Transverse colon (tissue), 4 donors: ENCODE measurements around the gene CEP95.

Experiments
- CTCF ChIP-seq, 5 experiments: fragments of 200-600 bp in 3 of 5; fragments of 450-650 bp in 2 of 5; sonication (generic) in 3 of 5; IDR thresholded peaks; 1 replicate in 2 of 5; 2 replicates in 3 of 5; pipeline ENCODE4 v1.5.1; 2016 to 2017; ENCODE audit warnings: antibody characterized with exemption in 5 of 5, inconsistent platforms in 3 of 5, mild to moderate bottlenecking in 2 of 5, moderate library complexity in 1 of 5
- POLR2A ChIP-seq: fragments of 450-650 bp; IDR thresholded peaks from one replicate; pipeline ENCODE4 v1.6.1; 2016; ENCODE audit warnings: antibody characterized with exemption, mild to moderate bottlenecking, moderate library complexity
- POLR2AphosphoS5 ChIP-seq, 3 donors: sonication (generic); formaldehyde crosslinking; IDR thresholded peaks; one replicate each; pipeline ENCODE4 v1.6.1; 2016; ENCODE audit warnings: antibody characterized with exemption in 3 of 3

DNA sequence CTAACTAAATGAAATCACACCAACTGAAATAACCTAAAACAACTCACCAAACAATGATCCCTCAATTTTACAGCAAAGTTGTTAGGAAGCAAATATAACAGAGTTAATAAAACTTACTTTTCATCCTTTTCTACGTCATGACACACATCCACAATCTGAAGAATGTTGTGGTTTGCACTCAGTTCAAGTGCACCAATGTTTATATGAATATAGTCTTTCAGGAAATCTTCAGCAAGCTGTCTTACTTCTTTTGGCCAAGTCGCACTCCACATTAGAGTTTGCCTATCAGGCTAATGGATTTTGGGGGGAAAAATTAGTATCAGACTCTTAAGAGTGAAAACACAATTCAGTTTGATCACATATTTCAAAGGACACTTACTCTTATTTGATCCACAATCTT lies 4.0 kb upstream of the CEP95 start:
- TF ChIP-seq CTCF (IDR thresholded peaks at IDR 0.05) = no peak
- no peak for TF ChIP-seq POLR2A
- TF ChIP-seq POLR2AphosphoS5 (IDR thresholded peaks at IDR 0.05) = no peak
